GOT3 (cell line): ENCODE results near the gene STK32C.
"Not testable (repeated sequence)": the region's sequence is repeated elsewhere in the genome, so short reads cannot be mapped to it uniquely, and the experiment has no call there.

Experiments used
- DNase-seq: peaks from one replicate; lab custom pipeline; 2025; ENCODE audit warnings: mixed read lengths; lab: John Stamatoyannopoulos, UW

STK32C gene

DNA sequence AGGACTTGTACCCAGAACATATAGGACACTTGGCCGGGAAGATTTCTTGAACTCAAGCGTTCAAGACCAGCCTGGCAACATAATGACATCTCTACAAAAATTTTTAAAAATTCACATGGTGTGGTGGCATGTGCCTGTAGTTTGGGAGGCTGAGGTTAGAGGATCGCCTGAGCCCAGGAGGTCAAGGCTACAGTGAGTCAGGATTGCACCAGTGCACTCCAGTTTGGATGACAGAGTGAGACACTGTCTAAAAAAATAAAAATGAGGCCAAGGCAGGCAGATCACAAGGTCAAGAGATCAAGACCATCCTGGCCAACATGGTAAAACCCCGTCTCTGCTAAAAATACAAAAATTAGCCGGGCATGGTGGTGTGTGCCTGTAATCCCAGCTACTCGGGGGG, 9.7 kb upstream of the STK32C start:
- not testable (repeated sequence) for DNase-seq

DNA sequence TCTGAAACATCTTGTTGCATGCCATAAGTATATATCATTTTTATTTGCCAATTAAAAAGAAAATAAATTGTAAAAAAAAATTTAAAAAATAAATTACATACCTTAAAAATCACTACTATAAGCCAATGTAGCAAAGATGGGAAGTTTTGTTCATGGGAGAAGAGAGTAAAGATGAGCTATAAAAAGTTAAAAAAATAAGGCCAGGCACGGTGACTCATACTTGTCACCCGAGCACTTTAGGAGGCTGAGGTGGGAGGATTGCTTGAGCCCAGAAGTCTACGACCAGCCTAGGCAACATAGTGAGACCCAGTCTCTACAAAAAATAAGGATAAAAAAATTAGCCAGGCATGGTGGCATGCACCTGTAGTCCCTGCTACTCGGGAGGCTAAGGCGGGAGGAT, 8.4 kb upstream of the STK32C start:
- no peak for DNase-seq

DNA sequence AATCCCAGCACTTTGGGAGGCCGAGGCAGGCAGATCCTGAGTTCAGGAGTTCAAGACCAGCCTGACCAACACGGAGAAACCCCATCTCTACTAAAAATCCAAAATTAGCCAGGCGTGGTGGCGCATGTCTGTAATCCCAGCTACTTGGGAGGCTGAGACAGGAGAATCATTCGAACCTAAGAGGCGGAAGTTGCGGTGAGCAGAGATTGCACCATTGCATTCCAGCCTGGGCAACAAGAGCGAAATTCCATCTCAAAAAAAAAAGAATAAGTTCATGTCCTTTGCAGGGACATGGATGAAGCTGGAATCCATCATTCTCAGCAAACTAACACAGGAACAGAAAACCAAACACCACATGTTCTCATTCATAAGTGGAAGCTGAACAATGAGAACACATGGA, 7.1 kb upstream of the STK32C start:
- DNase-seq, result not testable (repeated sequence)

DNA sequence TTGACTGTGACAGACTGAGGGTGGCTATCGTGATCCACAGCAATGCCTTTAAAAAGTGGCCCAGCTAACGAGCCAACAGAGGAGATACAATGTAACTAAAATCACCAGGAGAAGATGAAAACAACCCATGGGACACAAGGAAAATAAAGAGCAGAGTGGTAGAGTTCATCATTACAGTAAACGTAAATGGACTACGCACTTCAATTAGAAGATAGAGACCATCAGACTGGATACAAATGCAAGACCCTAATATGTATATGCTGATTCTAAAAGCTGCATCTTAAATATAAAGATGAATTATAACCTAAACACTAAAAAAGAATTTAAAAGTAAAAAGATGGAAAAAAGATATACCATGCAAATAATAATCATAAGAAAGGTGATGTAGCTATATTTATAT, 6.6 kb upstream of the STK32C start:
- no peak for DNase-seq

DNA sequence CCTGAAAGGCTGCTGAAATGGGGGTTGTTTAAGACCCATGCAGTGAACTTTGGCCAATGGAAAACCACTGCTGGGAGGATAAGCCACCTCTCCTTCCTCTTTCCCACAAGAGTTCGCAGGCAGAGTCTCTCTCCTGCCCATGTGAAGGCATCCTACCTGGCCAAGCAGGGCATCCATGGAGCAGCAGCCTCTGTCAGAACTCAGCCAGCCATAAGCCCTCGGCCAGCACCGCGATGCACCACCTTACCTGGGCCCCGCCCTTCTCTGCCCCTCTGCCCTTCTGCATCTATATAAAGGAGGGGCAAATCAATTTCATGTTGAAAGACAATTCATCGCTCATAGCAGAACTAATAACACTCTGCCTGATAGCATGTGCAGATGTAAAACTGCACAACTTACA, 6.1 kb upstream of the STK32C start:
- no peak for DNase-seq

DNA sequence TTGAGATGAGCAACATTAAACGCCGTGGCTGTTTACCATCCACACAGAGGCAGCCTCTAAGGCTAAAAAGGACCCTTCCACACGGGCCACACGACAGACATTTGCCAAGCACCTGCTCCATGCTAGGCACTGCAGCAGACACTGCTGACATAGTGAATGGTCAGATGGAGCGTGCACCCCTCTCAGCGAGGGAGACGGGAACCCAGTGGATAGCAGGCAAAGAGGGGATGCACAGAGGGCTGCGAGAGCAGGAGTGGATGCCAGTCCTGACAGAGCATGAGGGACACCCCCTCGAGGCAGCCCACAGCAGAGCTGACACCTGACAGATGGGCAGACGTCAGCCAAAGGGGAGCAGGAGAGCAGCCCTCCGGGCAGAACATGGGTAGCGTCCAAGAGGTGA, 5.6 kb upstream of the STK32C start:
- no peak for DNase-seq

DNA sequence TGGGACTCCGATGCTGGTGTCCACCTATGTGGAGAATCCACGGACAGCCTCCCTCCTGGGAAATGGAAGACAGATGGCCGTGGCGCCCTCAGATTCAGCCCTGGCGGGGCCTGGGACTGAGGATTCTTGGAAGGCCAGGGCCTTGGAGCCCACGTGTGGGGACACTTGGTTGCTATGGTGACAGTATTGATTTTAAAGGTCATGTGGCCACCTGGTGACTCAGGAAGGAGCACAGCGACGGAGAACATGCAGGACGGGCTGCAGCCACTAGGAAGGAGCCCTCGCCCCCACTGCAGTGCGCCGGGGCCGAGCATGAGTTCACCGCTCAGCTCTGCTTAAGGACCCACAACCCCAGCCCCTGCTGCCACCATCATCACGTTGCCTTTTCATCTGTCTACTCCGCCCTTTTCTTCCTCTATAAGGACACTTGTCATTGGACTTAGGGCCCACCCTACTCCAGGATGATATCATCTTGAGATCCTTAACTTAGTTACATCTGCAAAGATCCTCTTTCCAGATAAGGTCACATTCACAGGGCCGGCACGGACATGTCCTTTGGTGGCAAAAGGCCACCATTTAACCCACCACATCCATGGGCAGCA, 3.7 kb upstream of the STK32C start:
- no peak for DNase-seq

DNA sequence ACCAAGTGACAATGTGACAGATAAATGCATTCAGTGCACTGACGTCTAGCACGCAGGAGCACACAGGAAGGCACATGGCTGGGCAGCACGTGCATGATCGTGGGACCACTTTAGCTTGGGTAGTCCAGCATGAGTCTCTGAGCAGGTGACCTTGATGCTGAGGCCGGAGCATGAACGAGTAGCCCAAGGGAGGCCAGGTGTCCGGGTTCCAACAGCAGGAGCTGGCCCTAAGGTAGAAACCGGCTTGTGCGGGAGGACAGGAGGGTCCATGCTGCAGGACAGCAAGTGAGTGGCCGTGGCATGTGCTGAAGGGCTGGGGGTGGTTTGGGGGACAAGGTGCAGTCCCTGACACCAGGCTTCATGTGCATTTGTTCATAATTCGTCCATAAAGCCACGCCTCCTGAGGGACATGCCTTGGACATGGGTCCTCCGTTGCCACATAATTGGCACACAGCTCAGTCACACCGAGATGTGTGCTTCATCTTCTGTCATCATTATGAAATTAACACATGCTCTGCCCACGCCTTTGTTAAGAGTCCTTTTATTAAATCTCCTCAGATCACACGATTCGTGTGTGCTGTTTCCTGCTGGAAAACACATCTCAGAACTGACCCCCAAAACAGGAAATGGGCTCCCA, 3.1 kb upstream of the STK32C start:
- no peak for DNase-seq

DNA sequence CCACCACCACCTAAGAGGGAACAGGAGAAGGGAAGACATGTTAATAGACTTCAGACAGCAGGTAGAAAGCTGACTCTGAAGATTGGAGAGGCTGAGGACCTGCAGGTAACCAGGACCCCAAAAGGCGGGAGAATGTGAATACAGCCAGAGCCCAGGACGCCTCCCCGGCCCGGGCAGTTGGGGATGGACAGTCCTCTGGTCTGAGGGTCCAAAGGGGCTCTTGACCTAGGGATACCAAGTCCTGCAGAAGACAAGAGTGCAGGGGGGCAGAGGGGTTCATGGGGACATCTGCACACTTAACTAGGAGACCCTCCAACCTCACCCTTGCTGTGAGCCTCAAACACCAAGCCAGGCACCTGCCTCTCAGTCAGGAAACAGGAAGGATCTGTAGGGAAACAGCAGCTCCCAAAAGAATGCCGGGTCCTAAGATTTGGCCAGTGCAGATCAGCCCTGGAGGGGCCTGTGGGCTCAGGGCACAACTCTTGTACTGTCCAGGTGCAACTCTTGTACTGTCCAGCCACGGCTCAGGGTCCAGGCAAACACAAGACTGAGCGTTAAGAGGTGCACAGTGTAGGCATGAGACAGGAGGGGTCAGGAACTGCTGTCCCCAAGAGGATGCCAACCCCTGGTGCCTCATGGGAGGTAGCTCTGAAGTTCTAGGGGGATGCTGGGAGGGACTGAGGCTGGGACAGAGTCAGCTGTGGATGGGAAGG, 2.3 kb upstream of the STK32C start:
- DNase-seq, result no peak

DNA sequence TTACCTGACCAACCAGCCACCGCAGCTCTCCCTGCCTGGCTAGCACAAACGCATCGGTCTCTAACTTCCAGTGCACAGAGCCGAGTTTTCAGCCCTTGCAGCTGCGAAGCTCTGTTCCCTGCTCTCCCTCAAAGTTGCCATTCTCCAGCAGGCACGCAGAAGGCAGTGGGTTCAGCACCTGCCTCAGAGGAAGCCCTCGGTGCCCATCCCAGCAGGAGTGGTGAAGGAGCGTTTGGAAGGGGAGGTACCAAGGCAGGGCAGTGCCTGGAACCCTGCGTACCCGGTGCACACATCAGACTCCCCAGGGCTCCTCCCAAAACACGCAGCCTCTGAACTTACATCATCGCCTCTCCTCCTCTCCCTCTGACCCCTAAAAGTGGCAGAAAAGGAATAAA, 1.7 kb upstream of the STK32C start:
- no peak for DNase-seq

DNA sequence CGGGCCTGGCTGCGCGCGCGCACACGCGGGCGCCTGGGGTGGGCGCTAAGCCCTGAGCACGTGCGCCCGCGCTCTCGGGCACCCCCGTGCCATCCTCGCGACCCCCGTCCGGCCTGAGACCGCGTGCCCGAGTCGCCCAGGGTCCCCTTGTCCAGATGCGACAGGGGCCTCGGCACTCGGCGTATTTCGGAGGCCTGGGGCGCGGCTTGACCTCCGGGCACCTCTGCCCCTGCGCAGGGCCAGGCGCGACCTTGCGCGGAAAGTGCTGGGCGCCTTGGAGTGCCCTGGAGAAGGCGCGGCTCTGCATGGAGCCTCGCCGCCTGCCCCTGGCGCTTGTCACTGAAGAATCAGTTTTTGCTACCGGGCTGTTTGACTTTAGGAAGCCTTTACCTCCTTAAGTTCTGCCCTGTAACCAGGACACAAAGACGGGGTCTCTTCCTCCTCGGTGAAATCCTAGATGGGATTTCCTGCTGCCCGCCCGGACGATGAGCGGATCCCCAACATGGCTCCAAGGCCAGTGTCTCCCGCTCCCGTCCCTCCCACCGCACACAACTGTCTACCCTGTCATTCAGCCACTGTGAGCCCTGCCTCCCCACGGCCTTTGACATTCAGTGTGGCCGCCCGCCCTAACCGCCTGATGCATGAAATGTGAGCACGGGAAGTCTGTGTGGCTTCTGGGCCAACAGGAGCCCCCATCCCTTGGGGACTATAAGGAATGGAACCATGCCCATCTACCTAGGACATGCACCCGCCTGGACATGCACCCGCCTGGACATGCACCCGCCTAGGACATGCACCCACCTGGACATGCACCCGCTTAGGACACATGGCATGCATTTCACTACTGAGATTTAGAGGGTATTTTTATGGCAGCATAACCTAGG, 1.1 kb upstream of the STK32C start:
- DNase-seq, result no peak

DNA sequence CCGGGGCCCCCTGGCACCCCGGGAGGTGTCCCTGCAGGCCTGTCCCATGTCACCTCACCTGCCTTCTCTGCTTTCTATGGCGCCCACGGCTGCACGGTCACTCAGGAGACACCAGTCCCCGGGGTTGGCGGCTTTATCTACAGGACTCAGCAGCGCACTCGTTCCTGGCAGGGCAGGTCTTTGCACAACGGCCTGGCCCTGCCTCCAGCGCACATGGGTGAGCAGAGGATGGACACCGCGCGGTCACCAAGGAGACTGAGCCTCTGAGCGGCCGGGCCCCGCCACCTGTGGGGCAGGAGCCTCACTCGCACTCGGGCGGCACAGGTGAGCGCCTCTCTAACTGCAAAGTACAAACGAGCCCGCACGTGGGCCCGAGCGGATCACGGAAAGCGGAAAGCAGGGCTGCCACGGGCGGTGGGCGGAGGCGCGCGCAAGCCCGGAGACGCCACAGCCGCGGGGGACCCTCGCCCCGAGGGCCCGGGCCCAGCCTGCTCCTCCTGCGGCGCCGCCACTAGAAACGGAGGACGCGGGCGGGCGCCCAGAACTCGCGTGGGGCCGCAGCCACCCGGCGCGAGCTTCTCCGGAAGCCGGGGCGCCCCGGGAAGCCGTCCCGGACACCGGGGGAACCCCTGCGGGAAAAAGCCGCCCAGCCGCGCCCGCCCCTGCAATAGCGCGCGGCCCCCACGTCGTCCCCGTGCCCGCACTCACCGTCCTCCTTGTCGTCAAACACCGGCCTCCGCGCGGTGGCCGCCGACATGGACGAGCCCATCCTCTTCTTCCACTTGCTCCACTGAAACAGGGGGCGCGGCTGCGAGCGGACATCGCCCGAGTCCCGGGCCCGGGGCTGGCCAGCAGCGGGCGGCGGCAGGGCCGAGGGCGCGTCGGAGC, 642 bp downstream of the STK32C start:
- no peak for DNase-seq

DNA sequence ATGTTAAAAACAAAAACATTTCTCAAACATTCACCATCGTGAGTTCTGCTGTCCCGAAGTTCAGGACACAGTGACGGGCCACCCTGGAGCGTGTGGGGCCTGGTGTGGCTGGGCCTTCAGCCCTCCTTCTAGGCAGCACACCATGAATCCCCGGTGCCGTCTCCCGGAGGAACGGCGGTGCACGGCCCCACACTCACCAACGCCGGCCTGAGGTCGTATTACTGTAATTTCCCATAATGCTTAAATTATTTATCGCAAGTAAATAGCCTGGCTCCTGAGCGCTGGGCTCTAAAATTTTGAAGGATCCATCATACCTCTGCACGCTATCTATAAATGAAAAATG, 1.4 kb downstream of the STK32C start:
- DNase-seq, result no peak

DNA sequence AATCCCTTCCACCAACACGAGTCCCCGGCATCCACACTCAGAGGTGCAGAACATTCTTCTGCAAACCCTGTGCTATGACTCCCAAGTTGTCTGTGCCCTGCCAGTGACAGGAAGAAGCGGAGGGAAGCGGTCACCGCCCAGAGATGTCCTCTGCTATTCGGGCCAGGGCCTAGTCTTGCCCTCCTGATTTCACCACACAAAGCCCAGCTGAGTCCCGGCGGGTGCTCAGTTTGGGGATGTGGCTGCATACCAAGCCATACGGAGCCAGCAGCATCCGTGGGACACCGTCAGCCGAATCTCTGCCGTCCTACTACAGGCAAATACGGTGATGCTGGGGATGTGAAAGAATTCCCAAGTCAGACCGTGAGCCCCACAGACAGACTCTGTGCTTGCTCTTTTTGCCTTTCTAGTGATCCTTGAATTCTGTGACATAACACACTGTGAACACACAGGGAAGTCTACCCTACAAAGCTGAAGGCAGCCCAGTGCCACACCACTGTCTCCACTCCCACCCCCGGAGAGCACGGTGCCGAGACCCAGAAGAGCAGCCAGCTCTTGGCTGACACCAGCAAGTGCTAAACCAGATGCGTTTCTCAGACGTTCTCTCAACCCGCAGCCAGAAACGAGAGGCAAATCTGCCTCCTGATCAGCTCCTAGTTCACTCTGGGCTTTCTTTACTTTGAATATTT, 2.0 kb downstream of the STK32C start:
- no peak for DNase-seq

DNA sequence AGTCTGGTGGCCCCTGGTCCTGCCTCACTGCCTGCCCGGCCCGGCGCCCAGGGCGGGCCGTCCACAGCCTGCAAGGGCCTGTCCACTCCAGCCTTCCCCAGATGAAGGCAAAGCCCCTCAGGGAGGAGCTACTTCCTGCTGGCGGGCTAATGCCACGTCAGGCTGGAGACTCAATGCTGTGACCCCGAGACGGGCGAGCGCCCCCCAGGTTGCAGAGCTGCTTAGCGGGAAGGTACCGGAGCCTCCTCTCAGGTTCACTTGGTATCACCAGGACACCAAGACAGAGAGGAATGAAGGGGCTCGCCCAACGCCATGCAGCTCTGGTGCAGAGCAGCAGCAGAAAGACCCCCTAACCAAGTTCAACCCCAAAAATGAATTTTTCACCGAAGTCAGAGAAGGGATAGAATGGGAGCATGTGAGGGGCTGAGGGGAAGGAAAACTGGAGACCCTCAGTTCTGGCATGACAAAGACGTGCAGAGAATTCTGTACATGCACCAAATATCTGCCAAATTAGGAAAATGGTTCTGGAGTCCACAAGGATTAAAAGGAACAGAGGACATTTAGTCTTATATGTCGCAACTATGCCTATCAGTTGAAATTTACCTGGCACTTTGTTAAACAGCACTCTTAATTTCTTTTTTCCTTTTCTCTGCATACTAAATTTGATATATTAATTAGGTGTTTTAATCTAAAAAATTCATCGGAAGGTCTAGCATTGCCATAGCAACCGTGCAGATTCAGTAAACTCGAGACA, 2.8 kb downstream of the STK32C start:
- DNase-seq, result no peak

DNA sequence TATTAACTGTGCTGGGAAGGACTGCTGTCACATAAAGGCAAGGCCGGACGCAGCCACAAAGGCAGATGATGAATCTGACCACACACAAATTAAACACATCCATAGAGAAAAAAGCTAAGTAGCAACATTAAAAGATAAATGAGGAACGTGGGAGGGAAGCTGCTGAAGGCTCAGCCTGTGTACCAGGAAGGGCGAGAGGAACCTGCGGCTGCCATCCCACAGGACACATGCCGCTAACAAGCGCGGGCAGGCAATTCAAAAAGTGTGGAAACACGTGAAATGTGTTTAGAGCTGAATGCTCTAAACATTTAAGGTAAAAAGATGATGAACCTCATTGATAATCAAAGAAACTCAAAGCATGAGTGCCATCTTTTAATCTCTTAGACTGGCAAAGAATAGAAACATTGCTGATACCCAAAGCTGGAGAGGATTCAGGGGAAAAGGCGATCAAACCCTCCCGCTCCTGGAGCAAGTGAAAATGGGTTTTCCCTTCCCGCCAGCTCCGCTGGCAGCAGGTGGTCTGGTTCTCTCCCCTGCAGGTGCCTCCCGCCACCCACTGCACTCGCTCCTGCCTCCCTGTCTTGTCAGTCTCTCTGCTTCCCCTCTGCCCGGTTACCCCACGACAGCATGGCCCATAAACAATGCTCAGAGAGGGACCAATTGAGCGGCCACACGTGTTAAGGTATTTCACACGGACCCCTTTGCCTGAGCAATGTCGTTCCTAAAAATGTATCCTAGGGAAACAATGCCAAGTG, 4.2 kb downstream of the STK32C start:
- DNase-seq, result no peak

DNA sequence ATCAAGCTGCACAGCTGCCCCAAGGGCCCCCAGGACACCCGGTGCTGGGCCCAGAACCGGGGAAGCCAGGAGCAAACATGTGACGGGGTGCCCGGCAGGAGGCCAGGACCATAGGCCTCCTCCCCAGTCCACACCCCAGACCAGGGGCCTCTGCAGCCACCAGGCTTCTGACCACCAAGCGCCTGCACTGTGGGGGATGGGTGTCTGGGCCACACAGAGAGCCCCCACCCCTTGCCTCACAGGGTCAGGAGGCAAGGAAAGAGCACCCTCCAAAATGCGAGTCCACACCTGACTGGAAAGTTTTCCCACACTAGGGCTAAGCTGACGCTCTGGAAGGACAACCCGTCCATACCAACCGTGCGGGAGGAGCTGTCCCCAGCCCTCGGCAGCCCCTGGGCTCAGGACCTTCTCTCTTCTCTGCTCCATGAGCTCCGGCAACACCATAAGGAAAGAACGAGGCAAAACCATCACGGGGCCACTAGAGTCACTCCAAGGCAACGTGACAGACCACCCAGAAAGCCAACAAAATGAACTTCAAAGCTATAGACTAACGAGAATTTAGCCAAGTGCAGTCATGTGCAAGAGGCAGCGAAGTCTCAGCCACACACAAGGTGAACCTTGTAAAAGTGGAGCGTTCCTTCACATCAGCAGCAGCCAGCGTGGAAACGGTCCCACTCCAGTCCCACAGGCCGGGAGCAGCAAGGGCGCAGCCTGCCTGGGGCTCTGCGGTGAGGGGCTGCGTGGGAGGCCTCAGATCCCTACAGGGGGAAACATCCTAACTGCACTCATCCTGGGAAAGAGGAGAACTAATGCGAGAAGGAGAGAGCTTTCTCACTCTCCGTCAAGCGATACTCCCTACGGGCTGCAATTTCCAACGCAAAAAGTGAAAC, 5.1 kb downstream of the STK32C start:
- DNase-seq, result no peak
